Stimulated activated CD4-positive, alpha-beta T cell treated with anti-CD3 and anti-CD28 coated beads, Interleukin-4, amount 100 ng/mL, for 1 hour (primary cell): ENCODE results near the gene TBC1D22B.
"Not testable (repeated sequence)": the region's sequence is repeated elsewhere in the genome, so short reads cannot be mapped to it uniquely, and the experiment has no call there.

Experiments used
- DNase-seq: peaks from one replicate; pipeline ENCODE4 v3.0.0-alpha.2; 2020

The TBC1D22B gene

DNA sequence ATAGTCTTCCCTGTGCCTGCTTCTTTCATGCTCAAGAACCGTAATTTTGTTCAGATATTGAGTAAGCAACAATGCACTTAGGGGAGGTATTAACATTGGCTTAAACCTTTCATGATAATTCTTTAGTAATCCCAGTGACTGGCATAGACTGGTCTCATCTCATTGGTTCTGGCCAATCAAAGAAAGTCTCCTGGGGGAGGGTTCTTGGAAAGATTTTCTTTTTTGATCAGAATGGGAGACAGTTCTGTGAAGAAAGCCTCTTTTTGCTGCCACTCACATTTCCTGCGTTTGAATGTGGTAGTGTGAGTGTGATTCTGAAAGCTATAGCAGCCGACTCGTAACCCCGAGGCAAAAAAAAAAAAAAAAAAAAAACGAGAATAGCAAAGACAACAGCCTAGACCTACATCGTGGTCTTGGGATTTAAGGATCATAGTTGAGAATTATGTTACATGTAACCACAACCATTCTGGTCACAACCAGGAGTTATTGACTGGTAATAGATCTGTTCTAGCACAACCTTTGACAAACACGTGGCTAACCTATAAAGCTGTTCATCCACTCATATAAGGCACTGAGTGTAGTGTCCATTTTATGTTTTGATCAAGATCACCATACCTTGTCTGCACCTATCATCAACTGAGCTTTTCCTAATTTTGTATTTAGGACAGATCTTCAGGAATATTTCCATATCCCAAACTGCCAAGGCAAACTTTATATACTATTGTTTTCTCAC is 15.4 kb downstream of the TBC1D22B start:
- no peak for DNase-seq

- no peak for DNase-seq
These were observed 16.1 kb downstream of the TBC1D22B start for GRCh38 chr6:37273690-37274089.

DNA sequence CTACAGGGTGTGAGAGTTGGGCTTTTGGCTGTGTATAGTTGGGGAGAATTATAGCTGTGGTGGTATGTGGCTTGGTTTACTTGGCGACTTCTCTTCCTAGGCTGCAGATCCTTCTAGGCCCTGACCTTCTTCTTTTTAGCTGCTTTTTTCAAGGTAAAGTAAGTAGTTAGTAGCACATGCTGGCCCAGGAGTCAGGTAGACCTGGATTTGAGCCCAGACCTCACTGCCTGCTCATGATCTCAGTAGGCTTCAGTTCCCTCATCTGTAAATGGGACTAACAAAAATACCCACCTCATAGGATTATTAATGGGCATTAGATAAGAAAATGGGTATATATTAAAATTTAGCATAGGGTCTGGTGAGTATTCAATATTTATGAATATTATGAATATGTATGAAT is 17.8 kb downstream of the TBC1D22B start:
- DNase-seq, result no peak

DNA sequence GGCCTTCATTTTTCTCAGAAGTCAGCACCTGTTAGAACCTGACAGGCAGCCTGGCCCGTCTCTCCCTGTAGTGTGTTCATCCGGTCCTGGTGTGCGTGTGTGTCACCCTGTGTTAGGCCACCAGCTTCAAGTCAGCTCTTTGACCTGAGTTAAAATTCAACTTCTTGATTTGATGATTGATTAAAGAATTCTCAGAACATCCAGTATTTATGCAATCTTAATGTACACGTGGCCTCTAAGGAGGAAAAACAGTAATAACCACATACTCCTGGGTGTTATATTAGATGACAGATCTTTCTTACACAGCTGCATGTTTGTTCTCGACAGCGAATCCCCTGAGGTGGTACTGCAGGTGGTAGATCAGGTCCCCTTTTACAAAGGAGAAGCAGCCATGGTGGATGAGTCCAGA is 19.4 kb downstream of the TBC1D22B start:
- DNase-seq, result no peak

DNA sequence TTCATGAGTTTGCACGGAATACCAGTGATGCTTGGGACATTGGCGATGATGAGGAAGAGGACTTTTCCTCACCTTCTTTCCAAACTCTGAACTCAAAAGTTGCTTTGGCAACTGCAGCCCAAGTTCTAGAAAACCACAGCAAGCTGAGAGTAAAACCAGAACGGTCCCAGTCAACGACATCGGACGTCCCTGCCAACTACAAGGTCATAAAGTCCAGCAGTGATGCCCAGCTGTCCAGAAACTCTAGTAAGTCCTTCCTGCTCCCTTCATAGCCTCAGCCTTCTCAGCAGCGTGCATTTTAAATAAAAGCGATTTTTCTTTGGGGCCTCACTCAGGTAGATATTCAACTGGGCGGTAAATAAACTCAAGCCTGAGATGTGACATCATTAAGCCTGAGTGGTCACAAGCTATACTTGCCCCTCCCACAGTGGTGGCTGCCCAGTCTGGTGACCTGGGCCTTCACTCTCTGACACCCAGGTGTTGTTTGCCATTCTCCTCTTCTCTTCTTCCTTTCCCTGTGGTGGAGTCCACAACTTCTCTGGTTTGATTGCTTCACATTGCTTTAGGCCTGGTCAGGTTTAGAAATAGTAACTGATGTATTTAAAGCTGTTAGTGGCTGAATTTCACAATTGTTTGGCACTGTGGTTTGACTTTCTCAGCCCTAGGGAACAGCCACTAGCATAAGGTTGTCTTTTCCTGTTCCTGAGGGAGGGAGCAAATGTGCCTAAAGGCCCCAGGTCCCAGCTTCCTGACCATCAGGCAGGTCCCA is 22.0 kb downstream of the TBC1D22B start:
- no peak for DNase-seq

GRCh38 chr6:37280162-37280887 is 22.8 kb downstream of the TBC1D22B start:
- no peak for DNase-seq

- DNase-seq, result no peak
These were observed 24.8 kb downstream of the TBC1D22B start for GRCh38 chr6:37282371-37282770.

DNA sequence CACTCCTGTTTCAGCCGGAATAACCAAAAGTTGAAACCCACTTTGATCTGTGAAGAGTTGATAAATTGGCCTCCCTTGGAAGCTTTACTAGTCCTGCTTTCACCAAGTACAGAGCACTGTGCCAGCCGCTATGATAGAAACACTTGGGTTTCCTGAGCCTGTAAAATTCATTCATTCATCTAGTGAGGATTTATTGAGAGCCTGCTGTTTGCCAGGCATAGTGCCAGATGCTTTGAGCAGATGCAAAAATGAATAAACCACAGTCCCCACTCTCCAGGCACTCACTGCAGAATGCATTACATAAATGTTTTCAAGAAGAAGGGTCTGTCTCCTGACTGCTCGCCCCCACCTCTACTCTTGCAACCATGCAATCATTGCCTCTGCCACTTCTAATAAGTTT is 25.7 kb downstream of the TBC1D22B start:
- no peak for DNase-seq

DNA sequence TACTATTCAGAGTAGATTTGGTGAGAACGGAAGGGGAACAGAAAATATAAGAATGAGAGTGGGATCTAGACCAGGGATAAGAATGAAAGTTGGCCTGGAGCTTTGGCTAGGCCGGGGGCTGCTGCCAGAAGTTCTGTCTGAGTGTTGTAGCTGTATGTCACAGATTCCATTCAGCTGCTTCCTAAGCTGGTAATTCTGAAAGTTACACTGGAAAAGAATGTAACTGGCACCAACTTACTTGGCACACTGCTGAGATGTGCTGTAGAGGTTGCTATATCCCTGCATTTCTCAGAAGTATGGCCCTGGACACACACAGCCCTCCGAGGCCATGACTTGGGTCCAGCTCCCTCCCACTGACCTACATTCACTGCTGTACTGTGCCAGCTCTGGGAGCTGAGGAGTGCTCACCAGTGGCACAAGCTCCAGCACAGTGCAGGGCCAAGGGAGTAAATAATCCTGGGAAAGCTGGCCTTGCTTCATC is 26.1 kb downstream of the TBC1D22B start:
- DNase-seq, result no peak

- DNase-seq, result no peak
These were observed 27.2 kb downstream of the TBC1D22B start for GRCh38 chr6:37284781-37285180.

- DNase-seq, result peak; percentile 3
These were observed 28.3 kb downstream of the TBC1D22B start for GRCh38 chr6:37285861-37286311.

- DNase-seq, result no peak
These were observed 30.1 kb downstream of the TBC1D22B start for GRCh38 chr6:37287519-37288157.

- no peak for DNase-seq
These were observed 30.7 kb downstream of the TBC1D22B start for GRCh38 chr6:37288247-37288646.

DNA sequence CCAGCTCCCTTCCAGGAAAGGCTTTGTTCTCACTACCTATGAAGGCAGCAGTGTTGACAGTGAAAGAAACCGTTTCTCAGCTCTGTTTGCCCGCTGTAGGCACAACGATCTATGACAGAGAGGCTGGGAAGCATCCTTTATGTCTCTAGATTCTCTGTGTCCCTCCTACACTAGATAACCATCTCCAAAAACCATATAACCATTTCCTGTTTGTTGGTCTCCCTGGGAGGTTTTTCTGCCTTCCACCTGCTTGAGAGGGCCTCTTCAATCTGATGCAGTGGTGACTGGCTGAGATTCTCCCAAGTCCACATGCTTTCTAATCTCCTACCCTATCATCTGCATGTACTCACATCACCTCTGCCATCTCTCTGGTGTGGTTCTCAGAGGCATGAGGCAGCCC is 32.4 kb downstream of the TBC1D22B start:
- no peak for DNase-seq

GRCh38 chr6:37293426-37293825 is 35.9 kb downstream of the TBC1D22B start:
- no peak for DNase-seq

- DNase-seq, result not testable (repeated sequence)
These were observed 40.1 kb downstream of the TBC1D22B start for GRCh38 chr6:37297637-37298036.

DNA sequence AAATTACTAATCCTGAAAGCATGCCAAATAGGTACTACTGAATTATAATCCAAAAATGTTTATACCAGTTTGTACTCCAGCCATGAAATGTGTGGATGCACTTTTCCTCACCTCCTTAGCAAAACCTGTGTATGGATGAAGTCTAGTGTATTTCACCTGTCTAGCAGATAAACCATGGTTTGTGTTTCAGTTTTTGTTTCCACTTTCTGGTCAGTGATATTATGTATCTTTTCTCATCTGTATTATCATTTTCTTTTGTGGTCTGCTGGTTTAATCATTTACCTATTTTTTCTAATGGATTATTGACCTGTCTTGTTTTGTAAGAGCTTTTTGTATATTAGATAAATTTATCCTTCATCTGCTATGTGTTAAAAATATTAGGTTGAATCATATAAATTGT is 41.4 kb downstream of the TBC1D22B start:
- DNase-seq, result no peak

GRCh38 chr6:37299990-37300389 is 42.4 kb downstream of the TBC1D22B start:
- DNase-seq, result no peak

GRCh38 chr6:37302086-37302686 is 44.6 kb downstream of the TBC1D22B start:
- no peak for DNase-seq

GRCh38 chr6:37303091-37303660 is 45.6 kb downstream of the TBC1D22B start:
- no peak for DNase-seq

DNA sequence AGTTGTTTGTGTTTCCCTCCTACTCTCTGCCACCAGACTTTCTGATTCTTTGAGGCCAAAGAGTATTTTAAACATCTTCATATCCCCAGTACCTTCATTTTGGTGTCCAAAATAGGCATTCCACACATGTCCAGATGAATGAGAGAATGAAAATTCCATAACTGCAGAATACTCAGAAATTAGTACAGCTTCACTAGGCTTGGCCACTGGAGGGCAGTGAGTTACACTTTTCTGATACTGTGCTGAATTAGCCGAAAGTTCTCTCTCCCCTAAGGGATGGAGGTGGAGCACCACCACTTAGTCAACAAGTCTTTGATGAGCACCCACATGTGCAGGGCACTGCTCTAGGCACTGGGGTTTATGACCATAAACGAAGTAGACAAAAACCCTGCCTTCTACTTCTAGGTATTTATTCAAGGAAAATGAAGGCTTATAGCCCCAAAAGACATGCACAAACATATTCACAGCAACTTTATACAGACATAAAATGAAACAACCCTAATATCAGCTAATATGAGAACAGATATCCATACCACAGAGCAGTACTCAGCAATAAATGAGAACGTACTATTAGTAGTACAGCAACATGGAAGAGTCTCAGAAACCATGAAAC is 46.4 kb downstream of the TBC1D22B start:
- DNase-seq, result peak; percentile 6

DNA sequence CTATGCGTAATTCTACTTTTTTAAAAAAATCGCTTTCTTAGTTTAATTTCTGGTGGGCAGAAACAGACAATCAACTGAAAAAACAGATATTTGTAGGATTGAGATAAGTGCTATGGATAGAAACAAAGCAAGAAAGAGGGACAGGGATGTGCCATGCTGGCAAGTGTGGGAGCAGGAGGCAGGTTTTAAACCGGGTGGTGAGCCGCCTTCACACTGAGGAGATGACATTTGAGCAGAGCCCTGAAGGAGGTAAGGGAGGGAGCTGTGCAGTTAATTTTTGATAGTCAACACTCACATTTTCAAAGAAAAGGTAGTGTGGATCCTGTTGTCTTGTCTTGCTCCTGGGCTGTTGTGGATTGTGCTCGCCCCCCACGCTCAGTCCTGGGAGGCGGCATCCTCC is 47.2 kb downstream of the TBC1D22B start:
- DNase-seq, result no peak
